ENCODE measurements around the gene ATP1A4.

ATP1A4 gene

DNA sequence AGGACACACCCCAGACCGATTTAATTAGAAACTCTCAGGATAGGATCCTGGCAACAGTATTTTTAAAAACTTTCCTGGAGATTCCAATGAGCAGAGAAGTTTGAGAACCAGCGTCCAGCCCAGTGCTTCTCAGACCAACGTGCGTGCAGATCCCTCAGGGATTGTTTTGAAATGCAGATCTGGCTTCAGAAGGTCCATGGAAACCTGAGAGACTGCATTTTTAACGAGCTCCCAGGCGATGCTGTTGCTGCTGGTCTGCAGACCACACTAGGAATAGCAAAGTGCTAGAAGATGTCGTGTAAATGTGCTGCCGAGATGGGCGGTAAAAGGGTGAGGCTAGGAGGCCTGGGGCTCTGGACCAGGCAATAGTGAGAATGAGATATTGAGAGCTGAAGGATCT, 20.6 kb downstream of the ATP1A4 start:
- no peak for DNase-seq (ENCODE audit: low read depth in 2 of 2)

- no peak for DNase-seq (ENCODE audit: low read depth in 2 of 2)
Observed at GRCh38 chr1:160177231-160177630, 25.8 kb downstream of the ATP1A4 start.

DNA sequence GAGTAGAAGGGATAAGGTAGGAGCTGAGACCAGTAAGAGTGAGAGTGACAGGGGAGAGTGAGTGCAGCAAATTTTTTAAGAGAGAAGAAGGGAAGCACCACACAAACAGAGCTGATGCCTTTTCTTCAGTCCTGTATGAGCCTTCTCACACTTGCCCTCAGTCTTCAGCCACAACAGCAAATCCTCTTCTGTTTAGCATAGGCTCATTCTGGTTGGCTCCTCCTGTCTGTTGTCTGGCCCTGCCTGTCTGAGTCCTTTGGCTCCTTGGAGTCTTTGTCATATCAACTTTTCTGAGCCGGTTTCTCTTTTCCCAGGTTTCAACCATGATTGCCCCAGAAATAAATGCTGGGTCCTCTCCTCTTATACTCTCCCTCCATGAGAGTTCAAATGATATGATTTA, 26.3 kb downstream of the ATP1A4 start:
- no peak for DNase-seq (ENCODE audit: low read depth in 2 of 2)

DNA sequence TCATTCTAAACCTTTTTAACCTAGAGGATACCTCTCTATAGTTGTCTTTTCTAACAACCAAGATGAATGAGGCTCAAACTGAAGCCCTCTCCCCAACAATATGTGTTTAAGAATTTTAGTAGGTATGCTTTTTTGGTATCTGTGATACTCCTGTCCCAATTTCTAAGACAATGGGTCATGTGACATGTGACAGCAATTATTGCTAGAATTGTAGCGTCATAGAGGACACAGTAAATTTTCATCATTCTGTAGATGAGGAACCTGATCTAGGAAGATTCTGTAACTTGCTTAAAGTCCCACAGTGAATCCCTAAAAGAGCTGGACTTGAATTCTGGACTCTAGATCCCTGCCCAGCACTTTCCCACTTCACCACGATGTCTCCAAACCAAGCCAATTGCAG, 27.3 kb downstream of the ATP1A4 start:
- DNase-seq (ENCODE audit: low read depth in 2 of 2), result no peak

DNA sequence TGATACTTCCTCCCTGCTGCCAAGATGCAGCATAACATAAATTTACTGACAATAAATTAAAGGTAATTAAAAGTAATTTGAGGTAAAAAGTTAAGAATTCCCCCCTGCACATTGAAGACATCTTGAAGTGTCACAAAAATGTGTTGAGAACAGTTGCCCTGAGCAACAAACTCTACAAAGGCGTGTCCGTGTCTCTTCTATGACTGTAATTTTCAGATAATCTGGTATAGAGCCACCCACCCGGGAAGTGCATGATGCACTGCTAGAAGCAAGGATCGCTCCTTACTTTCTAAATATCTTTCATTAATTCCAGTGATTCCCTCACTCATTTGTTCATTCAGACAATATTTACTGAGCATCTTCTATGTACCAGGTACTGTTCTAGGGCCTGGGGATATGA, 27.9 kb downstream of the ATP1A4 start:
- no peak for DNase-seq (ENCODE audit: low read depth in 2 of 2)

GRCh38 chr1:160186246-160186645, 34.8 kb downstream of the ATP1A4 start:
- no peak for DNase-seq (ENCODE audit: low read depth in 2 of 2)

DNA sequence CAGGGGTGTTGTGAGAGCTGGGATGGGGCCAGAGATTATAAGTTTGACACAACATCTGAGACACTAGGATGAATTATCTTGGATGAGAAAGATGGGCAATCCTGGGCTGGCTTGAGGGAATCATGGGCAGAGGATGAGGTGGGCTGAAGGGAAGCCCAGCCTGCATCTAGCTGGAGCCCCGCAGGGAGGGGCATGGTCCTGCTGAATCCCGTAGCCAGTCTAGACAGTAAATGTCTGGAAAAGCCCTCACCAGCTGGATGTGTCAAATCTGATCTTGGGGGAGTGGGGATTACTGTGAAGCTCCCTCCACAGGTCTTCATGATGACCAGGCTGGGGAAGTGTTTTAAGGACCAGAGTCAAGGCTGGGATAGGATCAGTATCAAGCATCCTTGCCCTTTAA, 35.3 kb downstream of the ATP1A4 start:
- DNase-seq (ENCODE audit: low read depth in 2 of 2), result no peak

DNA sequence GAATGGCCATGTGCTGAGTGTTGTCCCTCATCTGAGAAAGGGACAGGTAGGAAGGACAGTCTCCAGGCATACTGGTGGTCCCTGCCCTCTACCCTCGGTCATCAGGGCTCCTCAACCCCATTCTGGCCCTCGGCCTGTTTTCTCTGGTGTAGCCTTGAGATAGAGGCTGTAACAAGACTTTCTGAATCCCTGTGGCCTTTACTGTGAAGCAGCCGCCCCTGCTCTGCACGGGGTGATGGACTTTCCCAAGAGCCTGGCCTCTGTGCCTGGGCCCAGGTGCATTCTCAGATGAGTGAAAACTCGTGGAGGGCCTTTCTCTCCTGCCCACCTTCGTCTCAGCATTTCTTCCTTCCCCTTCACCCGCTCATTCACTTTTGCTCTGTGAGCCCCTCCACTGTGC, 36.0 kb downstream of the ATP1A4 start:
- DNase-seq (ENCODE audit: low read depth in 2 of 2), result no peak

- no peak for DNase-seq (ENCODE audit: low read depth in 2 of 2)
Observed at GRCh38 chr1:160188341-160188740, 36.9 kb downstream of the ATP1A4 start.

- DNase-seq (ENCODE audit: low read depth in 2 of 2), result no peak
Observed at GRCh38 chr1:160189649-160190625, 38.5 kb downstream of the ATP1A4 start, which contains the start of gene CASQ1. TSS of gene CASQ1 (plus strand) at chr1:160190575. CDS start at chr1:160190752, 177 bp downstream.

GRCh38 chr1:160191756-160192155, 40.4 kb downstream of the ATP1A4 start:
- DNase-seq (ENCODE audit: low read depth in 2 of 2), result no peak

DNA sequence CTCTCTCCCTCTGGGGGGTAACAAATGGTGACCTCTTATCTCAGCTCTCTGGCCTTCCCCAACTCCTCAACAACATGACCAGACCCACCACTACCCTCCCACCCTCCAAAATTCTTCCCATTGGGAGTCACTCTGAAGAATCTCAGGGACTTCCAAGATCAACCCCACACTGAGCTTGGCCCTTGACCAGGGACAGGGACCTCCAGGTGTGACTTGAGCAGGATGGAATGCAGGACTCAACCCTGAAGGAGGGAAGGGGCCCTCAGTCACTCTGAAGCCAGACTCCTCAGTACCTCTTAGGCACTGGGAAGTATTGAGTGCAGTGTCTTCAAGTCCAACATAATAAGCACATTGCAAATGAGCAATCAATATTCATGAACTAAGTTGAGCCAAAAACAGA, 40.8 kb downstream of the ATP1A4 start:
- DNase-seq (ENCODE audit: low read depth in 2 of 2), result no peak

GRCh38 chr1:160193091-160193819, 41.9 kb downstream of the ATP1A4 start:
- peak; percentile 33 to 40 for DNase-seq (ENCODE audit: low read depth in 2 of 2)

DNA sequence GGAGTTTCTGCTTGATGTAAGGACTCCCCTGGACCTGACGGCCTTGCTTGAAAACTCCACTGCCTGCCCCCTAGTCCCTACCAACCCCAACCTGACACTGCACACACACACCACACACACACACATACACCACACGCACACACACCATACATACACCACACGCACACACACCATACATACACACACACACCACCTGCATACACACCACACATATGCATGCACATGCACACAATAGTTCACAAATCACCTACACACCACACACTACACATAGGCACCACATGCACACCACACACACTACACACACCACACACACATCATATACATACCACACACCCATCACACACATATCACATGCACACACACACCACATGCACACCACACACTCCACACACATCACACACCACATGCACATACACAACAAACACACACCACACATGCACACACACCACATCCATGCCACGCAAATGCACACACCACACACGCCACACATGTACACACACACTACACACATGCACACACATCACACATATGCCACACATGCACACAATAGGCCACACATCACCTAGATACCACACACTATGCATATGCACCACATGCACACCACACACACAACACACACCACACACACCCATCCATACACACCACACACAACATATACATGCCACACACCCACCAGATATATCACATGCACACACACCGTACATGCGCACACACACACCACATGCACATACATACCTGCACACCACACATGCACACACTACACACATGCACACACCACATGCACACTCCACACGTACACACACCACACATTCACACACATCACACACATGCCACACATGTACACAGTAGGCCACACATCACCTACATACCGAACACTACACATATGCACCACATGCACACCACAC, 42.7 kb downstream of the ATP1A4 start:
- DNase-seq (ENCODE audit: low read depth in 2 of 2), result no peak

DNA sequence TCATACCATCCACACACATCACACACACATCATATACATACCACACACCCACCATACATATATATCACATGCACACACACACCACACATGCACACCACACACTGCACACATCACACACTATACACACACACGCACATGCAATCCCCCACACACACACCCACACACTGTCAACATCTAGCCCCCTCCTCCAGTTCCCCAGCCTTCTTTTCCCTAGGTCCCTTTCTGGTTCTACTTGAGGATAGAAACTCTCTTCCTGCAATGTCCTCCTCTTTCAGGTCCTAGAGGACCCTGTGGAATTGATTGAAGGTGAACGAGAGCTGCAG, 43.3 kb downstream of the ATP1A4 start:
- no peak for DNase-seq (ENCODE audit: low read depth in 2 of 2)

GRCh38 chr1:160196143-160196542, 44.7 kb downstream of the ATP1A4 start:
- no peak for DNase-seq (ENCODE audit: low read depth in 2 of 2)

- no peak for DNase-seq (ENCODE audit: low read depth in 2 of 2)
Observed at GRCh38 chr1:160197231-160197630, 45.8 kb downstream of the ATP1A4 start.

DNA sequence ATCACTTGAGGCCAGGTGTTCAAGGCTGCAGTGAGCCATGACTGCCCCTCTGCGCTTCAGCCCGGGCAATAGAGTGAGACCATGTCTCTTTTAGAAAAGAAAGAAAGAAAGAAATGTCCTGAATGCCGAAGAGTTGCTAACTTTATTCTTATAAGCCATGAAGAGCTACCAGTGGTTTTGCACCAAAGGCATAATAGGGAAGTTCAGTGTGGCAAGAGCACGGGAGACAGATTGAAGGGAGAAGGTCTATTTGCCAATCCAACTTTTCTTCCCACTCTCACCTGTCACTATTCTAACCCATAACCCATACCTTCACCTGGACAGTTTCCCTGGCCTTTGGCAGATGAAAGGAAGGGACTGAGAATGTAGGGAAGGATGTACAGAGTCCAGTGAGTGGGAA, 49.4 kb downstream of the ATP1A4 start:
- DNase-seq (ENCODE audit: low read depth in 2 of 2), result no peak

GRCh38 chr1:160204526-160205241, 53.3 kb downstream of the ATP1A4 start:
- DNase-seq (ENCODE audit: low read depth in 2 of 2), result no peak

- DNase-seq (ENCODE audit: low read depth in 2 of 2), result peak in 1 of 2 experiments; percentile 39
Observed at GRCh38 chr1:160205242-160206035, 54.0 kb downstream of the ATP1A4 start, which contains the start of gene PEA15. TSS of gene PEA15 (plus strand) at chr1:160205384. CDS start at chr1:160211545, 6,161 bp downstream.
